Stimulated activated CD8-positive, alpha-beta memory T cell treated with anti-CD3 and anti-CD28 coated beads, Interleukin-7, amount 100 ng/mL, for 1 hour (primary cell): ENCODE measurements around the gene NPAT.
"Not testable (repeated sequence)": the region's sequence is repeated elsewhere in the genome, so short reads cannot be mapped to it uniquely, and the experiment has no call there.

Experiments used
- DNase-seq, 2 donors: peaks; one replicate each; pipeline ENCODE4 v3.0.0-alpha.2; 2020; ENCODE audit warnings: low read depth in 2 of 2

Gene NPAT

GRCh38 chr11:108154591-108154990 is 67.8 kb downstream of the NPAT start:
- DNase-seq = no peak

- DNase-seq = no peak
Measured at GRCh38 chr11:108148556-108148955, 73.9 kb downstream of the NPAT start.

DNA sequence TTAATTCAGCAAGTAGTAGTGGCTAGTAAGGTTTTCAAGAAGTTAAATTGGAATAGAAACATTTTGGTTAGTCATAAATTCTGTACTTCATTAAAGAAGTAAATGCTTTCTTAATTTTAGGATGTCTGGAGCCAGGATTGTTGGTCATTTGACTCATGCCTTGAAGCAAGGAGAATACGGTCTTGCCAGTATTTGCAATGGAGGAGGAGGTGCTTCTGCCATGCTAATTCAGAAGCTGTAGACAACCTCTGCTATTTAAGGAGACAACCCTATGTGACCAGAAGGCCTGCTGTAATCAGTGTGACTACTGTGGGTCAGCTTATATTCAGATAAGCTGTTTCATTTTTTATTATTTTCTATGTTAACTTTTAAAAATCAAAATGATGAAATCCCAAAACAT is 75.3 kb downstream of the NPAT start:
- DNase-seq = no peak

GRCh38 chr11:108144615-108145014 is 77.8 kb downstream of the NPAT start:
- no peak for DNase-seq

- no peak for DNase-seq
Measured at GRCh38 chr11:108142304-108142703, 80.1 kb downstream of the NPAT start.

- no peak for DNase-seq
Measured at GRCh38 chr11:108137212-108137611, 85.2 kb downstream of the NPAT start.

DNA sequence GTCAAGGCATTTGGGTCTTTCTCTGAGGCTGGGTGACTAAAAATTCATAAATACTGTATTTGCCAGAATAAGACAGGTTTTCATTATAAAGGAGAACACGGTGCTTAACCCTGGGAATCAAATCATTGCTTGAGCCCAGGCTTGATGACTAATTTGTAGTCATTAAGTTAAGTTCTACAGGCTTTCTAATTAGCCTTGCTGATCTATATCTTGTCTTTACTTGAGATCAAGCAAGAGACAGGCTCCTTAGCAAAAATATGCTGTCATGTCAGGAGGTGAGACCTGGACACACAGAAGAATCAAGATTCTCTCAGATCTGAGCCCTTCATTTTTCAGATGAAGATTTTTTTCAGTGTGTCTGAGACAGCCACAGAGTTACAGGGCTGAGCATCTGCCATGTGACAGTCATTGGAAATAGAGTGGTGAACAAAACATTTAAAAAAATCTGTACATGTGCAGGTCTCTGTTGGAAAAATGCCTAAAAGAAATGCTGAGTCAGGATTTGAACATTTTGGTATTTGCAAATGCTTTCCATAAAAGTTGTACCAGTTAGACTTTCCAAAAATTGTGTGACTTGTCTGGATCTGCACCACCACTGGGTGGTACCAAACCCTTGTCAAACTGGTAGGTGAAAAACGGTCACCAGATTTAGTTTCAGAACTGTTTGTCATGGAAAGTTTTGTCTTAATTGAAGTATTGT is 86.4 kb downstream of the NPAT start:
- no peak for DNase-seq

DNA sequence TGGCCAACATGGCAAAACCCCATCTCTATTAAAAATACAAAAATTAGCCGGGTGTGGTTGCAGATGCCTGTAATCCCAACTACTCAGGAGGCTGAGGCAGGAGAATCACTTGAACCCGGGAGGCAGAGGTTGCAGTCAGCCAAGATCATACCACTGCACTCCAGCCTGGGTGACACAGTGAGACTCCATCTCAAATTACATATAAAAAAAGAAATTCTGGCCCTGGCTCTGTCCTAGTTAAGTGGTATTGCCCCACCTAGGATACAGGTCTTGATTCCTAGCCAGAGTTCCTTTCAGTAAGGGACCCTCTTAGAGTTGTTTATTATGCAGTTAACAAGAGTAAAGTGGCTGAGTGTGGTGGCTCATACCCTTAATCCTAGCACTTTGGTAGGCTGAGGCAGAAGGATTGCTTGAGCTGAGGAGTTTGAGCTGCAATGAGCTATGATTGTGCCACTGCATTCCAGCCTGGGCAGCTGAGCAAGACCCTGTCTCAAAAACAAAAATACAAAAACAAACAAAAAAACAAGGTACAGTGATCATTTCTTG is 89.4 kb downstream of the NPAT start:
- not testable (repeated sequence) for DNase-seq

DNA sequence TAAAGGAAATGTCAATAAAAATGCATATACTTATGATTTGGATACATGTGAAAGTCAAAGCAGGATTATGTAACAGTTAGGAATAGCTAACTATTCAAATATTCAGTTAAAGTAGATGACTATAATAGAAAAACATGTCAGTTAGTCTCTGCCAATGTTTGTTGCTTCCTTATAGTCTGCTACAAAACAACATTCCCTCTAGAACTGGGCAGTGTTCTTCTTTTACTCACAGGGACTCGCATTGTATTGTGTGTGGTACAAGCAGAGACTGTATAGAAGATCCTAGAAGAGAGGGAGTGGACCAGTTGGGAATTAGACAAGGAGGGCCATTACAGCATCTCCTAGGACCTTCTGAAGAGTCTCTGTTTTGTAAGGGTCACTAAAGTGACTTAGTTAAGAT is 90.4 kb downstream of the NPAT start:
- no peak for DNase-seq

GRCh38 chr11:108128772-108129171 is 93.7 kb downstream of the NPAT start:
- DNase-seq = no peak

- DNase-seq = no peak
Measured at GRCh38 chr11:108125096-108125495, 97.3 kb downstream of the NPAT start.

GRCh38 chr11:108122166-108122628 is 100.2 kb downstream of the NPAT start:
- DNase-seq = no peak

DNA sequence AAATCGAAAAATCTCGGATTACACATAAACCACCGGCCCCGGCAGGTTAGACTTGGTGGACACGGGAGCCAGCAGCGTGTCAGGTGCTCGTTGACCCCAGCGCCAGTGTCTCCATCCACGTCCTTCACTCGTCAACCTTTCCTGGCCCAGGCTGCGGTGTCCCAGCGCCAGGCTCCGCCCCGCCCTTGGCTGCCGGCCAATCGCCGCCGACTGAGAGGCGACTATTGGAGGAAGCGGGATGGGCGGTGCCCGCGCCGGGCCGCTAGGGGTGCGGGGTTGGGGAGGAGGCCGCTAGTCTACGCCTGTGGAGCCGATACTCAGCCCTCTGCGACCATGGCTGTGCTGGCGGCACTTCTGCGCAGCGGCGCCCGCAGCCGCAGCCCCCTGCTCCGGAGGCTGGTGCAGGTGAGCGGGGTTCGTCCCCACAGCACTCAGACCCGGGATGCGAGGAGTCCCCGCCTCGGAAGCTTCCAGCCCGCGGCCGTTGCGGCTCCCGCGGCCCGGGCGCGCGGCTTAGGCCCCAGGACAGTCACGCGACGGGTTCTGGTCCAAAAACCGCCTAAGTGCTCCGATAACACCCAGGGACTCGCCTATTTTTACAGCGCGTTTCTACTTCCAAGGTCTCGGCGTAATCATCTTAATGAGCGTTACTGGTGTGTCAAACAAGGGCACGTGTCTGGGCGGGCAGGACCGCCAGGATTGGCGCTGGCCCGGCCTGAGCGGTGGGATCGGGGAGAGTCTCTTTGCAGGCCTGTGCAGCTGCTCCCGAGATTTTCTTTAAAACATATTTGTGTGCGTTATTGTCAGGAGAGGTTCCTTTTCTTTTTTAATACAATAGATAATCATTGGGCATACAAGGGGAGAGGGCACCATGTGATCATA is 100.9 kb downstream of the NPAT start, which contains the start of gene ACAT1:
ACAT1 (plus strand) TSS at position 294 of the 882 bp plus-strand sequence; CDS start at position 334, 40 bp downstream.
- peak; percentile 92 to 95 for DNase-seq

- DNase-seq = not testable (repeated sequence)
Measured at GRCh38 chr11:108120936-108121273, 101.5 kb downstream of the NPAT start.

GRCh38 chr11:108117746-108118371 is 104.6 kb downstream of the NPAT start:
- DNase-seq = no peak

- no peak for DNase-seq
Measured at GRCh38 chr11:108115500-108116140, 106.8 kb downstream of the NPAT start.

DNA sequence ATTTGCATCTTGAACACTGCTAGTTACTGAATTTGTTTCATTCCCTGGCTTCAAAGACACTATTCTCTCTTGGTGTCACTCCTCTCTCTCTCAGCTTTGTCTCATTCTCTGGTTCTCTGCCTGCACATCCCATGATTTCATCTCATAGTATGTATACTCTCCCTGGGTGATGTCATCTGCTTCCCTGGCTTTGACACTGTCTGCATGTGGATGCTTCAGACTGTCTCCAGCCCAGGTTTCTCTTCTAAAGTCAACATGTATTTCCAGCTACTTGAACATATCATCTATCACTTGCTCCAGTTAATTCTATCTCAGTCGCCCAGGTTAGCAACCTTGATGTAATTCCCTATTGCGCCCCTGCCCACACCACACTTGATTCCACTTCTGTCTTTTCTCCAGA is 110.4 kb downstream of the NPAT start:
- DNase-seq = no peak

DNA sequence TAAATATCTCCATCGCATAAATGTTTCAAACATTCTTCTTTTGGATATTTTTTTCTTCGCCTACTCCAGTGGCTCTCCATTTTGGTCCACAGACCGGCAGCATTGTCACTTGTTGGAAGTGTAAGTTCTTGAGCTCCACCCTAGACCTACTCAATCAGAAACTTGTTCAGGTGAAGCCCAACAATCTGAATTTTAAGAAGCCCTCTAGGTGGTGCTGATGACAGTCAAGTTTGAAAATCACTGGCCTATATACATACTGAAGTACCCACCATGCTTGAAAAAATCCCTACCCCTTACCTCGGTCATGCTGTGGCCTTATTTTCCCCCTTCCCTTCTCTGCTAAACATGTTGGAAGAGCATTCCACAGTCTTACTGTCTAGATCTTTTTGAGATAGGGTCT is 111.3 kb downstream of the NPAT start:
- DNase-seq = no peak
